Neural cell (in vitro differentiated cells): ENCODE data around the gene SYK.

Source experiments
- POLR2AphosphoS5 ChIP-seq: IDR thresholded peaks from 2 replicates; pipeline ENCODE4 v1.6.1; 2012
- RAD21 ChIP-seq: fragments of 450-650 bp; conservative IDR thresholded peaks from 2 replicates; pipeline ENCODE4 v1.6.1; 2014; ENCODE audit warnings: antibody characterized with exemption, mild to moderate bottlenecking, moderate library complexity
- SMC3 ChIP-seq: fragments of 450-650 bp; conservative IDR thresholded peaks from 2 replicates; pipeline ENCODE4 v1.6.1; 2014; ENCODE audit warnings: antibody characterized with exemption, mild to moderate bottlenecking, moderate library complexity; ENCODE audit not compliant: poor library complexity
- TF ChIP-seq, protein P1 (sequence below): fragments of 450-650 bp; IDR thresholded peaks from 2 replicates; pipeline ENCODE4 v1.5.1; 2014; ENCODE audit warnings: antibody characterized with exemption, mild to moderate bottlenecking, moderate library complexity; ENCODE audit not compliant: poor library complexity, severe bottlenecking

DNA sequence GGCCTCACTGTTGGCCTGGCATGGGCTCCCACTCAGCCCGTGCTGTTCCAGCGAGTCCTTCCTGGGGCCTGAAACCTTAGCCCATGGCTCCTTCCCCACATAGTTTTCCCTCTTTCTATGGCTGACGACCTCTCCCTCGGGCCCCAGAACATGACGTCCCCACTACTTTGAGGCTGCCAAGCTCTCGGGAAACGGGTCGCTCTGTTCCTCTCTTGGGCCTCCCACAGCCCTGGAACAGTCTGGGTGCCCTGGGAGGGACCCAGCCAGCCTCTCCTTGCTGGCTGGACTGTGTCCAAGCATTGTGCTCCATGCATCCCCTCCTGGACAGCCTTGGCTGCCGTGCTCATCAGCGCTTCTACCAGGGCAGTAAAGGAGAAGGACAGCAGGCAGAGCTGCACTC lies 118.3 kb downstream of the SYK start:
- TF ChIP-seq, protein P1, sequence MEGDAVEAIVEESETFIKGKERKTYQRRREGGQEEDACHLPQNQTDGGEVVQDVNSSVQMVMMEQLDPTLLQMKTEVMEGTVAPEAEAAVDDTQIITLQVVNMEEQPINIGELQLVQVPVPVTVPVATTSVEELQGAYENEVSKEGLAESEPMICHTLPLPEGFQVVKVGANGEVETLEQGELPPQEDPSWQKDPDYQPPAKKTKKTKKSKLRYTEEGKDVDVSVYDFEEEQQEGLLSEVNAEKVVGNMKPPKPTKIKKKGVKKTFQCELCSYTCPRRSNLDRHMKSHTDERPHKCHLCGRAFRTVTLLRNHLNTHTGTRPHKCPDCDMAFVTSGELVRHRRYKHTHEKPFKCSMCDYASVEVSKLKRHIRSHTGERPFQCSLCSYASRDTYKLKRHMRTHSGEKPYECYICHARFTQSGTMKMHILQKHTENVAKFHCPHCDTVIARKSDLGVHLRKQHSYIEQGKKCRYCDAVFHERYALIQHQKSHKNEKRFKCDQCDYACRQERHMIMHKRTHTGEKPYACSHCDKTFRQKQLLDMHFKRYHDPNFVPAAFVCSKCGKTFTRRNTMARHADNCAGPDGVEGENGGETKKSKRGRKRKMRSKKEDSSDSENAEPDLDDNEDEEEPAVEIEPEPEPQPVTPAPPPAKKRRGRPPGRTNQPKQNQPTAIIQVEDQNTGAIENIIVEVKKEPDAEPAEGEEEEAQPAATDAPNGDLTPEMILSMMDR, result no peak
- TF ChIP-seq RAD21 (no peak), SMC3 (no peak), POLR2AphosphoS5 (no peak)
